Liver (tissue), 9 donors: Measurements from ENCODE around the gene LASP1. TPM values are rescaled to one million over a fixed set of nuclear protein-coding genes. Genes with fewer than 3 reads are reported as not detected.
A peak's percentile ranks its signal among the peaks of the same experiment; 100 is the strongest.

Source experiments
- DNase-seq: peaks from one replicate; pipeline ENCODE4 v3.0.0-alpha.2; 2017; ENCODE audit warnings: low spot score
- H3K27ac ChIP-seq, 2 donors: one replicate each; pipeline ENCODE4 v1.7.0; 2013; ENCODE audit warnings: inconsistent platforms in 2 of 2, low read length in 2 of 2, control low read depth in 1 of 2, low read depth in 1 of 2, mild to moderate bottlenecking in 1 of 2
- H3K27me3 ChIP-seq, 4 donors: one replicate each; pipeline versions ENCODE4 v1.6.1 to v1.7.0; 2013; ENCODE audit warnings: low read length in 3 of 4, inconsistent platforms in 1 of 4, mild to moderate bottlenecking in 1 of 4, moderate library complexity in 1 of 4; ENCODE audit not compliant: control insufficient read depth in 4 of 4, insufficient read depth in 4 of 4
- H3K36me3 ChIP-seq, 4 donors: one replicate each; pipeline versions ENCODE4 v1.6.1 to v1.7.0; 2013; ENCODE audit warnings: low read length in 3 of 4, mild to moderate bottlenecking in 3 of 4, low read depth in 1 of 4, moderate library complexity in 1 of 4; ENCODE audit not compliant: control insufficient read depth in 4 of 4, insufficient read depth in 3 of 4
- H3K4me1 ChIP-seq, 4 donors: one replicate each; pipeline versions ENCODE4 v1.6.1 to v1.7.0; 2013; ENCODE audit warnings: low read length in 3 of 4, mild to moderate bottlenecking in 3 of 4, moderate library complexity in 1 of 4; ENCODE audit not compliant: control insufficient read depth in 4 of 4, insufficient read depth in 4 of 4
- H3K4me3 ChIP-seq, 3 donors: one replicate each; pipeline versions ENCODE4 v1.6.1 to v1.7.0; 2013; ENCODE audit warnings: low read length in 3 of 3, control low read depth in 1 of 3, low read depth in 1 of 3, mild to moderate bottlenecking in 1 of 3
- H3K9ac ChIP-seq, 2 donors: one replicate each; pipeline ENCODE4 v1.7.0; 2013; ENCODE audit warnings: low read length in 2 of 2, mild to moderate bottlenecking in 2 of 2, moderate library complexity in 2 of 2, control low read depth in 1 of 2, low read depth in 1 of 2
- H3K9me3 ChIP-seq, 4 donors: one replicate each; pipeline versions ENCODE4 v1.6.1 to v1.7.0; 2013; ENCODE audit warnings: low read length in 3 of 4; ENCODE audit not compliant: control insufficient read depth in 4 of 4
- EGR1 ChIP-seq, 2 donors: IDR thresholded peaks; 2 replicates each; pipeline ENCODE4 v1.6.1; 2016 to 2018; ENCODE audit warnings: antibody characterized with exemption in 2 of 2, low read depth in 2 of 2
- FOXA1 ChIP-seq: IDR thresholded peaks from 2 replicates; pipeline ENCODE4 v1.6.1; 2016; ENCODE audit warnings: antibody characterized with exemption
- FOXA2 ChIP-seq: IDR thresholded peaks from 2 replicates; pipeline ENCODE4 v1.6.1; 2016; ENCODE audit warnings: antibody characterized with exemption
- GABPA ChIP-seq, 2 donors: IDR thresholded peaks in 1 of 2; conservative IDR thresholded peaks in 1 of 2; 2 replicates each; pipeline ENCODE4 v1.6.1; 2016; ENCODE audit warnings: antibody characterized with exemption in 2 of 2, mild to moderate bottlenecking in 1 of 2, moderate library complexity in 1 of 2
- HNF4A ChIP-seq, 2 donors: conservative IDR thresholded peaks; 2 replicates each; pipeline ENCODE4 v1.6.1; 2016; ENCODE audit warnings: antibody characterized with exemption in 2 of 2, mild to moderate bottlenecking in 2 of 2
- HNF4G ChIP-seq: IDR thresholded peaks from 2 replicates; pipeline ENCODE4 v1.6.1; 2016; ENCODE audit warnings: antibody characterized with exemption
- JUND ChIP-seq, 2 donors: IDR thresholded peaks; 2 replicates each; pipeline ENCODE4 v1.6.1; 2016; ENCODE audit warnings: antibody characterized with exemption in 2 of 2
- NR2F2 ChIP-seq: IDR thresholded peaks from 2 replicates; pipeline ENCODE4 v1.6.1; 2016; ENCODE audit warnings: antibody characterized with exemption
- RAD21 ChIP-seq, 2 donors: IDR thresholded peaks; 2 replicates each; pipeline ENCODE4 v1.6.1; 2016; ENCODE audit warnings: antibody characterized with exemption in 2 of 2, mild to moderate bottlenecking in 2 of 2
- RXRA ChIP-seq, 2 donors: IDR thresholded peaks; 2 replicates each; pipeline ENCODE4 v1.6.1; 2017 to 2018; ENCODE audit warnings: antibody characterized with exemption in 2 of 2, mild to moderate bottlenecking in 1 of 2
- SP1 ChIP-seq: IDR thresholded peaks from 2 replicates; pipeline ENCODE4 v1.6.1; 2018; ENCODE audit warnings: antibody characterized with exemption, mild to moderate bottlenecking
- TAF1 ChIP-seq: conservative IDR thresholded peaks from 2 replicates; pipeline ENCODE4 v1.6.1; 2016; ENCODE audit warnings: antibody characterized with exemption, mild to moderate bottlenecking
- YY1 ChIP-seq: IDR thresholded peaks from 2 replicates; pipeline ENCODE4 v1.6.1; 2016; ENCODE audit warnings: antibody characterized with exemption, mild to moderate bottlenecking
- WGBS: extraction: QIAGEN DNeasy Blood & Tissue Kit; methylation state at CpG from one replicate; pipeline ENCODE4 v1.1.7; 2013; 5-methylcytosine and 5-hydroxymethylcytosine counted together
- polyA plus RNA-seq, 2 donors: library from polyadenylated mRNA; stranded (reverse) in 1 of 2; unstranded in 1 of 2; fragments of 200-250 nt in 1 of 2; fragments of >200 nt in 1 of 2; fragmentation: Nextera tagmentation in 1 of 2; extraction: Ambion mirVana in 1 of 2; gene quantifications; one replicate each; pipeline versions ENCODE4 v1.2.1 to v1.2.3, GENCODE V29; 2013 to 2015
- total RNA-seq, 2 donors: library from RNA; depleted of rRNA; stranded (reverse); fragments of >200 nt; gene quantifications; one replicate each; pipeline ENCODE4 v1.2.3, GENCODE V29; 2014
- TF ChIP-seq, protein P1 (sequence below): fragments of 150-350 bp; IDR thresholded peaks from 2 replicates; pipeline ENCODE4 v1.5.1; 2017; ENCODE audit warnings: improper control_type of control experiment, low read depth, low read length; ENCODE audit not compliant: missing input control
- TF ChIP-seq, protein P2 (sequence below): IDR thresholded peaks from 2 replicates; pipeline ENCODE4 v1.6.1; 2016; ENCODE audit warnings: antibody characterized with exemption
- TF ChIP-seq, protein P3 (sequence below): IDR thresholded peaks from 2 replicates; pipeline ENCODE4 v1.6.1; 2016; ENCODE audit warnings: antibody characterized with exemption, mild to moderate bottlenecking
- TF ChIP-seq, protein P4 (sequence below): IDR thresholded peaks from 2 replicates; pipeline ENCODE4 v1.6.1; 2016; ENCODE audit warnings: antibody characterized with exemption
- TF ChIP-seq, protein P5 (sequence below): IDR thresholded peaks from 2 replicates; pipeline ENCODE4 v1.6.1; 2016; ENCODE audit warnings: antibody characterized with exemption
- donor health status: healthy.
- donor health status: healthy.
- donor health status: healthy.
- donor health status: healthy.
- donor health status: healthy.

Gene LASP1
- total and polyA plus RNA-seq, 4 donors, result 18.2 to 77.7 (median 68.4) TPM

DNA sequence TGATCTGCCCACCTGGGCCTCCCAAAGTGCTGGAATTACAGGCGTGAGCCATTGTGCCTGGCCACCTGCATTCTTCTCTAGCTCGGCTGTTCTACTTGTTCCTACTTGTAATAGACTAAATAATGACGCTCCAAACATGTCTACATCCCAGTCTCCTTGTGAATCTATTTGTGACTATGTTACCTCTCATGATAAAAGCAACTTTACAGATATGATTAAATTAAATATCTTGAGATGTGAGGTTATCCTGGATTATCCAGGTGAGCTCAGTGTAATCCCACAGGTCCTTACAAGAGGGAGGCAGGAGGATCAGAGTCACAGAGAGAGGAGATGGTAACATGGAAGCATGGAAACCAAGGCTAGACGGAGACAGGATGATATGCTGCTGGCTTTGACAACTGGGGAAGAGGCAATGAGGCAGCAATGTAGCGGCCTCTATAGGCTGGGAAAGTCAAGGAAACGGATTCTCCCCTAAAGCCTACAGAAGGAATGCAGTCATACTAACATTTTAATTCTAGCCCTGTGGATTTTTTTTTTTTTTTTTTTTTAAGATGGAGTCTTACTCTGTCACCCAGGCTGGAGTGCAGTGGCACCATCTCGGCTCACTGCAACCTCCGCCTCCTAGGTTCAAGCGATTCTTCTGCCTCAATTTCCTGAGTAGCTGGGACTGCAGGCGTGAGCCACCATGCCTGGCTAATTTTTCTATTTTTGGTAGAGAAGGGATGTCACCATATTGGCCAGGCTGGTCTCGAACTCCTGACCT, 5.0 kb upstream of the LASP1 start:
- H3K27ac ChIP-seq, result no peak overlapping the region
- peaks cover 0 to 11% (median 3%) of the 10 kb centered on the region in 4 donors for H3K4me1 ChIP-seq
- H3K27me3 ChIP-seq, result no peaks in the 10 kb centered on the region
- H3K4me3 ChIP-seq, result no peak overlapping the region
- 72% methylated on average over 11 of the region's 11 CpGs for WGBS
- H3K36me3 ChIP-seq, result no peaks in the 10 kb centered on the region
- peak in 1 of 2 donors; percentile 20 for TF ChIP-seq RAD21 (IDR thresholded peaks at IDR 0.05)
- TF ChIP-seq FOXA1, result no peak
- no peaks in the 10 kb centered on the region for H3K9me3 ChIP-seq
- no peak for DNase-seq
- H3K9ac ChIP-seq, result no peak overlapping the region

DNA sequence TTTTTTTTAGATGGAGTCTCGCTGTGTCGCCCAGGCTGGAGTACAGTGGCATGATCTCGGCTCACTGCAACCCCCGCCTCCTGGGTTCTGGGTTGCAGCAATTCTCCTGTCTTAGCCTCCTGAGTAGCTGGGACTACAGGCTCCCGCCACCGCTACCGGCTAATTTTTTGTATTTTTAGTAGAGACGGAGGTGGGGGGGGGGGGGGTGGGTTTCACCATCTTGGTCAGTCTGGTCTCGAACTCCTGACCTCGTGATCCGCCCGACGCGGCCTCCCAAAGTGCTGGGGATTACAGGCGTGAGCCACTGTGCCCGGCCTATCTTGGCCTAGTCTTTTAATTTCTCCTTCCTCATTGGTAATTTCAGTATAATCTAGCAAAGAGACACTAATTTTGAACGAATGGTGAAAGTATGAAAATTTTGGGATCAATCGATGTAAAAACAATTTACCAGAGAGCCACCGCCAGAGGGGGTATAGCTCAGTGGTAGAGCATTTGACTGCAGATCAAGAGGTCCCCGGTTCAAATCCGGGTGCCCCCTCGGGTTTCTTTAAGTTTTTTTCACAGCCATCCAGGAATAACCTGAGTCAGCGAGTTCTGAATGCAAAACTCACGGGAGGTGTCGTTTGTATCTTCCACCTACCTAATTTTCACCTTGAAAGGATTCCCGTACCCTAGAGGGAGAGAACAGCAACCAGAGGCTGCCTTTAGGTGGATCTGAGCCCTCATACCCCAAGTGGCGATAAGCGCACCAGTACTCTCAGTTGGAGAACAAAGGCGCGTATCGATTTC, 2.5 kb upstream of the LASP1 start:
- Histone ChIP-seq H3K36me3 (no peaks in the 10 kb centered on the region), H3K27me3 (no peaks in the 10 kb centered on the region), H3K4me1 (peaks cover 0 to 22% (median 14%) of the 10 kb centered on the region in 4 donors), H3K27ac (peak overlapping the region; percentile 95 to 96), H3K9ac (no peak overlapping the region), H3K4me3 (no peak overlapping the region), H3K9me3 (no peaks in the 10 kb centered on the region)
- whole genome bisulfite sequencing, result 56% methylated on average over 31 of the region's 31 CpGs
- TF ChIP-seq FOXA1, result no peak
- no peak for TF ChIP-seq HNF4G
- no peak for TF ChIP-seq EGR1 (IDR thresholded peaks at IDR 0.05; ENCODE audit: low read depth in 2 of 2)
- no peak for TF ChIP-seq GABPA (IDR thresholded peaks at IDR 0.05 in 1 of 2, conservative IDR thresholded peaks at IDR 0.05 in 1 of 2)
- TF ChIP-seq SP1, result no peak
- TF ChIP-seq, protein P1, sequence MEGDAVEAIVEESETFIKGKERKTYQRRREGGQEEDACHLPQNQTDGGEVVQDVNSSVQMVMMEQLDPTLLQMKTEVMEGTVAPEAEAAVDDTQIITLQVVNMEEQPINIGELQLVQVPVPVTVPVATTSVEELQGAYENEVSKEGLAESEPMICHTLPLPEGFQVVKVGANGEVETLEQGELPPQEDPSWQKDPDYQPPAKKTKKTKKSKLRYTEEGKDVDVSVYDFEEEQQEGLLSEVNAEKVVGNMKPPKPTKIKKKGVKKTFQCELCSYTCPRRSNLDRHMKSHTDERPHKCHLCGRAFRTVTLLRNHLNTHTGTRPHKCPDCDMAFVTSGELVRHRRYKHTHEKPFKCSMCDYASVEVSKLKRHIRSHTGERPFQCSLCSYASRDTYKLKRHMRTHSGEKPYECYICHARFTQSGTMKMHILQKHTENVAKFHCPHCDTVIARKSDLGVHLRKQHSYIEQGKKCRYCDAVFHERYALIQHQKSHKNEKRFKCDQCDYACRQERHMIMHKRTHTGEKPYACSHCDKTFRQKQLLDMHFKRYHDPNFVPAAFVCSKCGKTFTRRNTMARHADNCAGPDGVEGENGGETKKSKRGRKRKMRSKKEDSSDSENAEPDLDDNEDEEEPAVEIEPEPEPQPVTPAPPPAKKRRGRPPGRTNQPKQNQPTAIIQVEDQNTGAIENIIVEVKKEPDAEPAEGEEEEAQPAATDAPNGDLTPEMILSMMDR, result peak; percentile 14
- peak; percentile 53 for TF ChIP-seq NR2F2
- TF ChIP-seq, protein P2, sequence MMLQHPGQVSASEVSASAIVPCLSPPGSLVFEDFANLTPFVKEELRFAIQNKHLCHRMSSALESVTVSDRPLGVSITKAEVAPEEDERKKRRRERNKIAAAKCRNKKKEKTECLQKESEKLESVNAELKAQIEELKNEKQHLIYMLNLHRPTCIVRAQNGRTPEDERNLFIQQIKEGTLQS, result peak; percentile 99
- TF ChIP-seq TAF1, result no peak
- no peak for TF ChIP-seq HNF4A (conservative IDR thresholded peaks at IDR 0.05)
- TF ChIP-seq, protein P3, sequence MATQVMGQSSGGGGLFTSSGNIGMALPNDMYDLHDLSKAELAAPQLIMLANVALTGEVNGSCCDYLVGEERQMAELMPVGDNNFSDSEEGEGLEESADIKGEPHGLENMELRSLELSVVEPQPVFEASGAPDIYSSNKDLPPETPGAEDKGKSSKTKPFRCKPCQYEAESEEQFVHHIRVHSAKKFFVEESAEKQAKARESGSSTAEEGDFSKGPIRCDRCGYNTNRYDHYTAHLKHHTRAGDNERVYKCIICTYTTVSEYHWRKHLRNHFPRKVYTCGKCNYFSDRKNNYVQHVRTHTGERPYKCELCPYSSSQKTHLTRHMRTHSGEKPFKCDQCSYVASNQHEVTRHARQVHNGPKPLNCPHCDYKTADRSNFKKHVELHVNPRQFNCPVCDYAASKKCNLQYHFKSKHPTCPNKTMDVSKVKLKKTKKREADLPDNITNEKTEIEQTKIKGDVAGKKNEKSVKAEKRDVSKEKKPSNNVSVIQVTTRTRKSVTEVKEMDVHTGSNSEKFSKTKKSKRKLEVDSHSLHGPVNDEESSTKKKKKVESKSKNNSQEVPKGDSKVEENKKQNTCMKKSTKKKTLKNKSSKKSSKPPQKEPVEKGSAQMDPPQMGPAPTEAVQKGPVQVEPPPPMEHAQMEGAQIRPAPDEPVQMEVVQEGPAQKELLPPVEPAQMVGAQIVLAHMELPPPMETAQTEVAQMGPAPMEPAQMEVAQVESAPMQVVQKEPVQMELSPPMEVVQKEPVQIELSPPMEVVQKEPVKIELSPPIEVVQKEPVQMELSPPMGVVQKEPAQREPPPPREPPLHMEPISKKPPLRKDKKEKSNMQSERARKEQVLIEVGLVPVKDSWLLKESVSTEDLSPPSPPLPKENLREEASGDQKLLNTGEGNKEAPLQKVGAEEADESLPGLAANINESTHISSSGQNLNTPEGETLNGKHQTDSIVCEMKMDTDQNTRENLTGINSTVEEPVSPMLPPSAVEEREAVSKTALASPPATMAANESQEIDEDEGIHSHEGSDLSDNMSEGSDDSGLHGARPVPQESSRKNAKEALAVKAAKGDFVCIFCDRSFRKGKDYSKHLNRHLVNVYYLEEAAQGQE, result no peak
- peak in 1 of 2 donors; percentile 5 for TF ChIP-seq RXRA (IDR thresholded peaks at IDR 0.05)
- TF ChIP-seq, protein P4, sequence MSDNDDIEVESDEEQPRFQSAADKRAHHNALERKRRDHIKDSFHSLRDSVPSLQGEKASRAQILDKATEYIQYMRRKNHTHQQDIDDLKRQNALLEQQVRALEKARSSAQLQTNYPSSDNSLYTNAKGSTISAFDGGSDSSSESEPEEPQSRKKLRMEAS, result peak; percentile 24
- no peak for TF ChIP-seq FOXA2
- no peak for TF ChIP-seq JUND (IDR thresholded peaks at IDR 0.05)
- TF ChIP-seq YY1, result no peak
- TF ChIP-seq RAD21 (IDR thresholded peaks at IDR 0.05), result peak in 1 of 2 donors; percentile 61
- TF ChIP-seq, protein P5, sequence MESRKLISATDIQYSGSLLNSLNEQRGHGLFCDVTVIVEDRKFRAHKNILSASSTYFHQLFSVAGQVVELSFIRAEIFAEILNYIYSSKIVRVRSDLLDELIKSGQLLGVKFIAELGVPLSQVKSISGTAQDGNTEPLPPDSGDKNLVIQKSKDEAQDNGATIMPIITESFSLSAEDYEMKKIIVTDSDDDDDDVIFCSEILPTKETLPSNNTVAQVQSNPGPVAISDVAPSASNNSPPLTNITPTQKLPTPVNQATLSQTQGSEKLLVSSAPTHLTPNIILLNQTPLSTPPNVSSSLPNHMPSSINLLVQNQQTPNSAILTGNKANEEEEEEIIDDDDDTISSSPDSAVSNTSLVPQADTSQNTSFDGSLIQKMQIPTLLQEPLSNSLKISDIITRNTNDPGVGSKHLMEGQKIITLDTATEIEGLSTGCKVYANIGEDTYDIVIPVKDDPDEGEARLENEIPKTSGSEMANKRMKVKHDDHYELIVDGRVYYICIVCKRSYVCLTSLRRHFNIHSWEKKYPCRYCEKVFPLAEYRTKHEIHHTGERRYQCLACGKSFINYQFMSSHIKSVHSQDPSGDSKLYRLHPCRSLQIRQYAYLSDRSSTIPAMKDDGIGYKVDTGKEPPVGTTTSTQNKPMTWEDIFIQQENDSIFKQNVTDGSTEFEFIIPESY, result no peak
- peak; percentile 79 for DNase-seq
